ENCODE results near the gene CPNE4.

The CPNE4 gene

GRCh38 chr3:131989318-131989717 lies 45.5 kb downstream of the CPNE4 start:
- H4K20me1 ChIP-seq (ENCODE audit: control insufficient read depth, insufficient read depth, low read depth, low read length), result no peaks in the 10 kb centered on the region
- no peak for TF ChIP-seq CTCF (IDR thresholded peaks at IDR 0.05; ENCODE audit: low read depth, low read length, poor library complexity, severe bottlenecking)
- TF ChIP-seq EZH2phosphoT487 (IDR thresholded peaks at IDR 0.05; ENCODE audit: borderline replicate concordance, low read length), result no peak
- no peaks in the 10 kb centered on the region for H3K9me2 ChIP-seq (replicated peaks; ENCODE audit: control insufficient read depth, low read length)
- H3K4me3 ChIP-seq (ENCODE audit: low read length), result no peak overlapping the region
- H3K4me1 ChIP-seq (ENCODE audit: control insufficient read depth, low read length), result no peaks in the 10 kb centered on the region
- H3K27me3 ChIP-seq (ENCODE audit: control insufficient read depth, low read length), result no peaks in the 10 kb centered on the region
- no peak overlapping the region for H3K27ac ChIP-seq (ENCODE audit: low read depth, low read length)
- H3F3A ChIP-seq (ENCODE audit: control insufficient read depth, insufficient read depth), result no peaks in the 10 kb centered on the region
- no peak overlapping the region for H3K4me2 ChIP-seq (ENCODE audit: low read length)
- no peaks in the 10 kb centered on the region for H3K9me3 ChIP-seq (ENCODE audit: control insufficient read depth, insufficient read depth, low read length)
- H3K36me3 ChIP-seq (ENCODE audit: control insufficient read depth, low read length), result no peaks in the 10 kb centered on the region
- no peaks in the 10 kb centered on the region for H3K79me2 ChIP-seq (ENCODE audit: control insufficient read depth, low read length)

- Histone ChIP-seq H3K27me3 (ENCODE audit: control insufficient read depth, low read length) (no peaks in the 10 kb centered on the region), H3K4me2 (ENCODE audit: low read length) (no peak overlapping the region)
- no peak for TF ChIP-seq EZH2phosphoT487 (IDR thresholded peaks at IDR 0.05; ENCODE audit: borderline replicate concordance, low read length)
- no peak for TF ChIP-seq CTCF (IDR thresholded peaks at IDR 0.05; ENCODE audit: low read depth, low read length, poor library complexity, severe bottlenecking)
Observed at GRCh38 chr3:131988209-131988608, 46.6 kb downstream of the CPNE4 start.

GRCh38 chr3:131983689-131984088 lies 51.1 kb downstream of the CPNE4 start:
- no peaks in the 10 kb centered on the region for H4K20me1 ChIP-seq (ENCODE audit: control insufficient read depth, insufficient read depth, low read depth, low read length)
- H3K4me3 ChIP-seq (ENCODE audit: low read length), result no peak overlapping the region
- no peaks in the 10 kb centered on the region for H3K79me2 ChIP-seq (ENCODE audit: control insufficient read depth, low read length)
- H3K4me1 ChIP-seq (ENCODE audit: control insufficient read depth, low read length), result no peaks in the 10 kb centered on the region
- no peak for TF ChIP-seq EZH2phosphoT487 (IDR thresholded peaks at IDR 0.05; ENCODE audit: borderline replicate concordance, low read length)
- TF ChIP-seq CTCF (IDR thresholded peaks at IDR 0.05; ENCODE audit: low read depth, low read length, poor library complexity, severe bottlenecking), result no peak
- H3K4me2 ChIP-seq (ENCODE audit: low read length), result no peak overlapping the region
- H3K9me3 ChIP-seq (ENCODE audit: control insufficient read depth, insufficient read depth, low read length), result no peaks in the 10 kb centered on the region
- no peaks in the 10 kb centered on the region for H3K27me3 ChIP-seq (ENCODE audit: control insufficient read depth, low read length)
- H3K27ac ChIP-seq (ENCODE audit: low read depth, low read length), result no peak overlapping the region
- no peaks in the 10 kb centered on the region for H3K36me3 ChIP-seq (ENCODE audit: control insufficient read depth, low read length)
- H3K9me2 ChIP-seq (replicated peaks; ENCODE audit: control insufficient read depth, low read length), result no peaks in the 10 kb centered on the region
- no peaks in the 10 kb centered on the region for H3F3A ChIP-seq (ENCODE audit: control insufficient read depth, insufficient read depth)

More at GRCh38 chr3:131988209-131988608, 46.6 kb downstream of the CPNE4 start:
- H3K9me2 ChIP-seq (replicated peaks; ENCODE audit: control insufficient read depth, low read length), result no peaks in the 10 kb centered on the region
- H3K27ac ChIP-seq (ENCODE audit: low read depth, low read length), result no peak overlapping the region
- no peaks in the 10 kb centered on the region for H3K4me1 ChIP-seq (ENCODE audit: control insufficient read depth, low read length)
- H4K20me1 ChIP-seq (ENCODE audit: control insufficient read depth, insufficient read depth, low read depth, low read length), result no peaks in the 10 kb centered on the region
- H3F3A ChIP-seq (ENCODE audit: control insufficient read depth, insufficient read depth), result no peaks in the 10 kb centered on the region
- no peaks in the 10 kb centered on the region for H3K79me2 ChIP-seq (ENCODE audit: control insufficient read depth, low read length)
- H3K9me3 ChIP-seq (ENCODE audit: control insufficient read depth, insufficient read depth, low read length), result no peaks in the 10 kb centered on the region
- H3K36me3 ChIP-seq (ENCODE audit: control insufficient read depth, low read length), result no peaks in the 10 kb centered on the region
- H3K4me3 ChIP-seq (ENCODE audit: low read length), result no peak overlapping the region

- Histone ChIP-seq H3K27ac (ENCODE audit: low read depth, low read length) (no peak overlapping the region), H3K9me2 (replicated peaks; ENCODE audit: control insufficient read depth, low read length) (no peaks in the 10 kb centered on the region), H3K27me3 (ENCODE audit: control insufficient read depth, low read length) (no peaks in the 10 kb centered on the region), H3K36me3 (ENCODE audit: control insufficient read depth, low read length) (no peaks in the 10 kb centered on the region), H3K9me3 (ENCODE audit: control insufficient read depth, insufficient read depth, low read length) (no peaks in the 10 kb centered on the region), H3F3A (ENCODE audit: control insufficient read depth, insufficient read depth) (no peaks in the 10 kb centered on the region), H3K4me1 (ENCODE audit: control insufficient read depth, low read length) (no peaks in the 10 kb centered on the region), H3K4me2 (ENCODE audit: low read length) (no peak overlapping the region), H3K4me3 (ENCODE audit: low read length) (no peak overlapping the region), H4K20me1 (ENCODE audit: control insufficient read depth, insufficient read depth, low read depth, low read length) (no peaks in the 10 kb centered on the region), H3K79me2 (ENCODE audit: control insufficient read depth, low read length) (no peaks in the 10 kb centered on the region)
- TF ChIP-seq CTCF (IDR thresholded peaks at IDR 0.05; ENCODE audit: low read depth, low read length, poor library complexity, severe bottlenecking), result no peak
- TF ChIP-seq EZH2phosphoT487 (IDR thresholded peaks at IDR 0.05; ENCODE audit: borderline replicate concordance, low read length), result no peak
Observed at GRCh38 chr3:131981323-131981722, 53.5 kb downstream of the CPNE4 start.

Measured in DOHH2 (cell line).